Caco-2 (cell line): Measurements from ENCODE around the gene KPNA6. TPM values are rescaled to one million over a fixed set of nuclear protein-coding genes. Genes with fewer than 3 reads are reported as not detected.

Experiments
- BruUV-seq: library from RNA; stranded (reverse); fragments of 400-500 nt; replicated peaks from 2 replicates; lab custom pipeline; 2021; lab: Mats Ljungman, UMichigan
- CTCF ChIA-PET: fragments of 300-600 bp; sonication (Branson Sonifier 250); formaldehyde crosslinking; loops from one replicate; lab custom pipeline; 2022; ENCODE audit warnings: antibody characterized with exemption; lab: Charles Lee
- POLR2A ChIA-PET: fragments of 300-600 bp; sonication (Branson Sonifier 250); formaldehyde crosslinking; loops from one replicate; lab custom pipeline; 2022; ENCODE audit warnings: antibody characterized with exemption; lab: Charles Lee
- DNase-seq, 2 experiments: peaks; one replicate each; pipeline versions ENCODE4 v3.0.0 to v3.0.0-alpha.2; 2020 to 2022
- H3K27me3 ChIP-seq: replicated peaks from 2 replicates; pipeline ENCODE4 v1.6.0; 2011; ENCODE audit warnings: low read length; ENCODE audit not compliant: control insufficient read depth, insufficient read depth
- H3K36me3 ChIP-seq: 2 replicates; pipeline ENCODE4 v1.5.1; 2011; ENCODE audit warnings: low read length; ENCODE audit not compliant: control insufficient read depth, insufficient read depth
- H3K4me1 ChIP-seq: fragments of 250-450 bp; sonication (Bioruptor Pico); 2 replicates; pipeline ENCODE4 v1.5.1; 2020; ENCODE audit warnings: mild to moderate bottlenecking
- H3K4me3 ChIP-seq: 2 replicates; pipeline ENCODE4 v1.5.1; 2011; ENCODE audit warnings: low read depth, mild to moderate bottlenecking, control low read depth, low read length
- H3K9me3 ChIP-seq: fragments of 250-450 bp; sonication (Bioruptor Pico); 2 replicates; pipeline ENCODE4 v1.5.1; 2020; ENCODE audit warnings: mild to moderate bottlenecking, moderate library complexity
- H3K27ac Mint-ChIP-seq: one replicate; pipeline ENCODE4 v1.8.0; 2022; ENCODE audit warnings: mixed read lengths; ENCODE audit not compliant: unreplicated experiment
- H3K27me3 Mint-ChIP-seq: one replicate; pipeline ENCODE4 v1.8.0; 2022; ENCODE audit warnings: mixed read lengths; ENCODE audit not compliant: insufficient read depth, unreplicated experiment
- H3K36me3 Mint-ChIP-seq: one replicate; pipeline ENCODE4 v1.8.0; 2022; ENCODE audit warnings: mild to moderate bottlenecking, mixed read lengths; ENCODE audit not compliant: insufficient read depth, unreplicated experiment
- H3K4me1 Mint-ChIP-seq: one replicate; pipeline ENCODE4 v1.8.0; 2022; ENCODE audit warnings: low read depth, mixed read lengths; ENCODE audit not compliant: unreplicated experiment
- H3K4me3 Mint-ChIP-seq: one replicate; pipeline ENCODE4 v1.8.0; 2022; ENCODE audit warnings: mild to moderate bottlenecking, moderate library complexity, mixed read lengths; ENCODE audit not compliant: unreplicated experiment
- H3K9me3 Mint-ChIP-seq: one replicate; pipeline ENCODE4 v1.8.0; 2022; ENCODE audit warnings: mixed read lengths; ENCODE audit not compliant: unreplicated experiment
- CTCF ChIP-seq, 2 experiments: fragments of 200-600 bp in 1 of 2; IDR thresholded peaks; 1 replicate in 1 of 2; 2 replicates in 1 of 2; pipeline versions ENCODE4 v1.5.1 to v1.8.0; 2011 to 2022; ENCODE audit warnings: antibody characterized with exemption in 1 of 2, control low read depth in 1 of 2, inconsistent platforms in 1 of 2, low read depth in 1 of 2, low read length in 1 of 2, mild to moderate bottlenecking in 1 of 2, moderate library complexity in 1 of 2; ENCODE audit not compliant: insufficient read depth in 1 of 2, severe bottlenecking in 1 of 2, unreplicated experiment in 1 of 2
- intact Hi-C: fragments of 100-400 bp; cut with micrococcal nuclease; formaldehyde crosslinking; loops from one replicate; pipeline ENCODE4 v1.10.0; 2022; ENCODE audit not compliant: unreplicated experiment
- total RNA-seq: library from RNA; stranded (reverse); gene quantifications from 2 replicates; pipeline ENCODE4 v1.2.3, GENCODE V29; 2022

KPNA6 gene
- total RNA-seq, 1 experiment from 2014 or later: 52.8 TPM

- Histone ChIP-seq H3K27me3 (no peaks in the 10 kb centered on the region), H3K4me1 (no peaks in the 10 kb centered on the region), H3K36me3 (no peaks in the 10 kb centered on the region), H3K4me3 (peak overlapping the region; percentile 73), H3K9me3 (no peaks in the 10 kb centered on the region)
- CTCF ChIA-PET: interaction anchor here (0.6 kb wide), 1 partner anchor 148 kb away, joined by 5 read pairs; the partner anchor contains the start of gene TMEM39B
- POLR2A ChIA-PET: no interaction called here
- intact Hi-C loops: no loop called here
- H3K36me3 Mint-ChIP-seq: peaks cover 7% of the 10 kb centered on the region
- peak overlapping the region; percentile 89 for H3K4me3 Mint-ChIP-seq
- H3K27ac Mint-ChIP-seq: peak overlapping the region; percentile 95
- H3K4me1 Mint-ChIP-seq: no peaks in the 10 kb centered on the region
- no peaks in the 10 kb centered on the region for H3K9me3 Mint-ChIP-seq
- no TSS peak for BruUV-seq
- no peaks in the 10 kb centered on the region for H3K27me3 Mint-ChIP-seq
- TF ChIP-seq CTCF (IDR thresholded peaks at IDR 0.05; ENCODE audit: insufficient read depth in 1 of 2, low read depth in 1 of 2, low read length in 1 of 2, severe bottlenecking in 1 of 2, unreplicated experiment in 1 of 2): no peak
- no peak for DNase-seq
These were observed 113.1 kb downstream of the KPNA6 start for GRCh38 chr1:32220746-32221580.

GRCh38 chr1:32221581-32221979, 113.7 kb downstream of the KPNA6 start:
- Histone ChIP-seq H3K9me3 (no peaks in the 10 kb centered on the region), H3K36me3 (no peaks in the 10 kb centered on the region), H3K4me3 (peak overlapping the region; percentile 73), H3K4me1 (no peaks in the 10 kb centered on the region), H3K27me3 (no peaks in the 10 kb centered on the region)
- TSS peak; percentile 36 for BruUV-seq
- TF ChIP-seq CTCF (IDR thresholded peaks at IDR 0.05; ENCODE audit: insufficient read depth in 1 of 2, low read depth in 1 of 2, low read length in 1 of 2, severe bottlenecking in 1 of 2, unreplicated experiment in 1 of 2): no peak
- peak overlapping the region; percentile 95 for H3K27ac Mint-ChIP-seq
- H3K4me3 Mint-ChIP-seq: peak overlapping the region; percentile 89
- H3K4me1 Mint-ChIP-seq: no peaks in the 10 kb centered on the region
- no peaks in the 10 kb centered on the region for H3K9me3 Mint-ChIP-seq
- POLR2A ChIA-PET: no interaction called here
- H3K27me3 Mint-ChIP-seq: no peaks in the 10 kb centered on the region
- CTCF ChIA-PET: interaction anchor here (1.0 kb wide), 1 partner anchor 28 kb away, joined by 3 read pairs; no protein-coding TSS in a partner anchor
- DNase-seq: no peak
- intact Hi-C loops: no loop called here
- H3K36me3 Mint-ChIP-seq: peaks cover 13% of the 10 kb centered on the region

- Mint-ChIP-seq H3K9me3 (no peaks in the 10 kb centered on the region), H3K4me1 (no peaks in the 10 kb centered on the region), H3K4me3 (peak within 1 kb of the TSS; percentile 89), H3K27ac (peak within 1 kb of the TSS; percentile 95), H3K27me3 (no peaks in the 10 kb centered on the region), H3K36me3 (peaks cover 17% of the 10 kb centered on the region)
- no peaks in the 10 kb centered on the region for H3K4me1 ChIP-seq
- DNase-seq: peak; percentile 84 to 88
- H3K27me3 ChIP-seq: no peaks in the 10 kb centered on the region
- intact Hi-C loops: loop anchor here (2.0 kb wide), 2 partner anchors 71 to 141 kb away; partner anchors contain the start of genes FAM229A, HDAC1 and TSSK3
- no peaks in the 10 kb centered on the region for H3K36me3 ChIP-seq
- H3K9me3 ChIP-seq: no peaks in the 10 kb centered on the region
- CTCF ChIA-PET: interaction anchor here (1.0 kb wide), 1 partner anchor 27 kb away, joined by 3 read pairs; no protein-coding TSS in a partner anchor
- no TSS peak for BruUV-seq
- POLR2A ChIA-PET: no interaction called here
- H3K4me3 ChIP-seq: peak within 1 kb of the TSS; percentile 73
- no peak for TF ChIP-seq CTCF (IDR thresholded peaks at IDR 0.05; ENCODE audit: insufficient read depth in 1 of 2, low read depth in 1 of 2, low read length in 1 of 2, severe bottlenecking in 1 of 2, unreplicated experiment in 1 of 2)
These were observed 114.3 kb downstream of the KPNA6 start, which contains the start of the genes EIF3I and TMEM234 for GRCh38 chr1:32221980-32222755. Gene EIF3I (plus strand): TSS chr1:32222407. CDS start chr1:32222442, 35 bp downstream. Gene TMEM234 (minus strand): TSS chr1:32222353. CDS start chr1:32222322, 31 bp downstream.
